GM10248 (cell line): ENCODE measurements around the gene EPS8L1.

Experiments used
- CTCF ChIA-PET: fragments of 300-600 bp; sonication (Branson Sonifier 250); formaldehyde crosslinking; extraction: SDS; loops from one replicate; lab custom pipeline; 2021; ENCODE audit warnings: antibody characterized with exemption; lab: Yijun Ruan, JAX
- POLR2A ChIA-PET: fragments of 350-650 bp; sonication (Branson Sonifier 250); formaldehyde crosslinking; extraction: SDS; loops from one replicate; lab custom pipeline; 2020; ENCODE audit warnings: antibody characterized with exemption; lab: Yijun Ruan, JAX
- DNase-seq: peaks from one replicate; pipeline ENCODE4 v3.0.0; 2012; ENCODE audit errors: extremely low spot score
- CTCF ChIP-seq: IDR thresholded peaks from 2 replicates; pipeline ENCODE4 v1.5.1; 2012; ENCODE audit warnings: mild to moderate bottlenecking, low read depth; ENCODE audit errors: extremely low read depth, missing control alignments, control extremely low read depth

The EPS8L1 gene

GRCh38 chr19:55118401-55118991 lies 42.8 kb downstream of the EPS8L1 start:
- peak; percentile 55 for DNase-seq
- ChIA-PET CTCF (interaction anchor here (1.5 to 2.4 kb wide), 2 partner anchors 14 to 31 kb away, joined by 6 to 9 read pairs; no protein-coding TSS in a partner anchor), POLR2A (no interaction called here)
- no peak for TF ChIP-seq CTCF

GRCh38 chr19:55119053-55119452 lies 43.4 kb downstream of the EPS8L1 start:
- no peak for DNase-seq
- CTCF ChIA-PET, result interaction anchor here (1.3 to 2.4 kb wide), 3 partner anchors 14 to 30 kb away, joined by 3 to 9 read pairs (median 9); no protein-coding TSS in a partner anchor
- TF ChIP-seq CTCF, result no peak
- POLR2A ChIA-PET, result no interaction called here

- ChIA-PET POLR2A (no interaction called here), CTCF (interaction anchor here (1.1 to 5.9 kb wide), 4 partner anchors 10 to 373 kb away, joined by 3 to 40 read pairs (median 4); no protein-coding TSS in a partner anchor)
Observed at GRCh38 chr19:55131421-55131820, 55.8 kb downstream of the EPS8L1 start.

GRCh38 chr19:55132453-55133129 lies 56.9 kb downstream of the EPS8L1 start:
- DNase-seq, result peak; percentile 35

More at GRCh38 chr19:55131421-55131820, 55.8 kb downstream of the EPS8L1 start:
- no peak for DNase-seq
- TF ChIP-seq CTCF, result no peak

GRCh38 chr19:55133639-55134444 lies 58.2 kb downstream of the EPS8L1 start:
- ChIA-PET CTCF (interaction anchor here (0.9 to 5.9 kb wide), 12 partner anchors 14 to 655 kb away, joined by 3 to 40 read pairs (median 3); partner anchors contain the start of gene PPP1R12C), POLR2A (no interaction called here)
- no peak for TF ChIP-seq CTCF
- DNase-seq, result peak; percentile 39

More at GRCh38 chr19:55132453-55133129, 56.9 kb downstream of the EPS8L1 start:
- ChIA-PET POLR2A (interaction anchor here (0.6 kb wide), 1 partner anchor 254 kb away, joined by 6 read pairs; no protein-coding TSS in a partner anchor), CTCF (interaction anchor here (0.8 to 5.9 kb wide), 19 partner anchors 12 to 653 kb away, joined by 3 to 40 read pairs (median 3); partner anchors contain the start of gene PPP1R12C)
- TF ChIP-seq CTCF, result no peak

GRCh38 chr19:55134736-55135135 lies 59.1 kb downstream of the EPS8L1 start:
- no peak for DNase-seq
- no peak for TF ChIP-seq CTCF
- ChIA-PET CTCF (interaction anchor here (5.9 kb wide), 1 partner anchor 46 kb away, joined by 40 read pairs; no protein-coding TSS in a partner anchor), POLR2A (no interaction called here)
